Measurements from ENCODE around the gene POU6F2. TPM values are rescaled to one million over a fixed set of nuclear protein-coding genes. Genes with fewer than 3 reads are reported as not detected.

POU6F2 gene
- total RNA-seq, 1 experiment from 2014 or later, result 3.9 TPM

- intact Hi-C loops (cut with micrococcal nuclease; ENCODE audit: unreplicated experiment), result no loop called here
- peaks cover 7% of the 10 kb centered on the region; the same call in 1 of the 2 replicates for H3K9me3 ChIP-seq
- no peaks in the 10 kb centered on the region; the same call in 1 of the 2 replicates for H3K4me1 ChIP-seq
- no peak for TF ChIP-seq CTCF (IDR thresholded peaks at IDR 0.05; ENCODE audit: insufficient read depth in 1 of 2, low read depth in 1 of 2, low read length in 1 of 2, severe bottlenecking in 1 of 2, unreplicated experiment in 1 of 2)
- Mint-ChIP-seq H3K27ac (ENCODE audit: unreplicated experiment) (no peak overlapping the region), H3K27me3 (ENCODE audit: insufficient read depth, unreplicated experiment) (peaks cover 7% of the 10 kb centered on the region), H3K36me3 (ENCODE audit: insufficient read depth, unreplicated experiment) (no peaks in the 10 kb centered on the region), H3K4me1 (ENCODE audit: low read depth, unreplicated experiment) (no peaks in the 10 kb centered on the region), H3K9me3 (ENCODE audit: unreplicated experiment) (no peaks in the 10 kb centered on the region), H3K4me3 (ENCODE audit: unreplicated experiment) (no peak overlapping the region)
- no peaks in the 10 kb centered on the region for H3K27me3 ChIP-seq (replicated peaks; ENCODE audit: control insufficient read depth, insufficient read depth, low read length)
- no peaks in the 10 kb centered on the region for H3K36me3 ChIP-seq (ENCODE audit: control insufficient read depth, insufficient read depth, low read length)
- no peak for DNase-seq
- H3K4me3 ChIP-seq (ENCODE audit: low read depth, low read length), result no peak overlapping the region
- BruUV-seq (replicated peaks), result no TSS peak
- CTCF ChIA-PET, result no interaction called here
- POLR2A ChIA-PET, result no interaction called here
These were observed 155.4 kb downstream of the POU6F2 start for GRCh38 chr7:39133088-39133487.

GRCh38 chr7:39137480-39137879, 159.8 kb downstream of the POU6F2 start:
- no TSS peak for BruUV-seq (replicated peaks)
- Histone ChIP-seq H3K4me3 (ENCODE audit: low read depth, low read length) (no peak overlapping the region), H3K27me3 (replicated peaks; ENCODE audit: control insufficient read depth, insufficient read depth, low read length) (no peaks in the 10 kb centered on the region), H3K36me3 (ENCODE audit: control insufficient read depth, insufficient read depth, low read length) (no peaks in the 10 kb centered on the region), H3K4me1 (no peaks in the 10 kb centered on the region), H3K9me3 (peaks cover 7% of the 10 kb centered on the region; the same call in 1 of the 2 replicates)
- TF ChIP-seq CTCF (IDR thresholded peaks at IDR 0.05; ENCODE audit: insufficient read depth in 1 of 2, low read depth in 1 of 2, low read length in 1 of 2, severe bottlenecking in 1 of 2, unreplicated experiment in 1 of 2), result no peak
- H3K27ac Mint-ChIP-seq (ENCODE audit: unreplicated experiment), result no peak overlapping the region
- no peak for DNase-seq
- H3K9me3 Mint-ChIP-seq (ENCODE audit: unreplicated experiment), result no peaks in the 10 kb centered on the region
- CTCF ChIA-PET, result no interaction called here
- intact Hi-C loops (cut with micrococcal nuclease; ENCODE audit: unreplicated experiment), result no loop called here
- H3K4me1 Mint-ChIP-seq (ENCODE audit: low read depth, unreplicated experiment), result no peaks in the 10 kb centered on the region
- H3K27me3 Mint-ChIP-seq (ENCODE audit: insufficient read depth, unreplicated experiment), result no peaks in the 10 kb centered on the region
- H3K4me3 Mint-ChIP-seq (ENCODE audit: unreplicated experiment), result no peak overlapping the region
- H3K36me3 Mint-ChIP-seq (ENCODE audit: insufficient read depth, unreplicated experiment), result no peaks in the 10 kb centered on the region
- POLR2A ChIA-PET, result no interaction called here

GRCh38 chr7:39142750-39143149, 165.0 kb downstream of the POU6F2 start:
- CTCF ChIA-PET, result no interaction called here
- H3K27me3 Mint-ChIP-seq (ENCODE audit: insufficient read depth, unreplicated experiment), result peaks cover 14% of the 10 kb centered on the region
- no peak for TF ChIP-seq CTCF (IDR thresholded peaks at IDR 0.05; ENCODE audit: insufficient read depth in 1 of 2, low read depth in 1 of 2, low read length in 1 of 2, severe bottlenecking in 1 of 2, unreplicated experiment in 1 of 2)
- H3K4me3 Mint-ChIP-seq (ENCODE audit: unreplicated experiment), result no peak overlapping the region
- H3K27ac Mint-ChIP-seq (ENCODE audit: unreplicated experiment), result no peak overlapping the region
- no peaks in the 10 kb centered on the region for H3K36me3 Mint-ChIP-seq (ENCODE audit: insufficient read depth, unreplicated experiment)
- no peak for DNase-seq
- intact Hi-C loops (cut with micrococcal nuclease; ENCODE audit: unreplicated experiment), result no loop called here
- no peak overlapping the region for H3K4me3 ChIP-seq (ENCODE audit: low read depth, low read length)
- H3K36me3 ChIP-seq (ENCODE audit: control insufficient read depth, insufficient read depth, low read length), result no peaks in the 10 kb centered on the region
- H3K9me3 Mint-ChIP-seq (ENCODE audit: unreplicated experiment), result no peaks in the 10 kb centered on the region
- no peaks in the 10 kb centered on the region for H3K4me1 Mint-ChIP-seq (ENCODE audit: low read depth, unreplicated experiment)
- H3K27me3 ChIP-seq (replicated peaks; ENCODE audit: control insufficient read depth, insufficient read depth, low read length), result no peaks in the 10 kb centered on the region
- BruUV-seq (replicated peaks), result no TSS peak
- H3K9me3 ChIP-seq, result no peaks in the 10 kb centered on the region
- no peaks in the 10 kb centered on the region for H3K4me1 ChIP-seq
- POLR2A ChIA-PET, result no interaction called here

Measured in Caco-2 (cell line).